ENCODE results near the gene COL5A1.

Gene COL5A1

GRCh38 chr9:134867917-134868750 lies 226.5 kb downstream of the COL5A1 start:
- Histone ChIP-seq H3K4me3 (ENCODE audit: low read length) (no peak overlapping the region), H3K9ac (ENCODE audit: low read length) (no peak overlapping the region), H3K27me3 (ENCODE audit: control insufficient read depth, insufficient read depth, low read length) (no peaks in the 10 kb centered on the region), H3K4me1 (ENCODE audit: control insufficient read depth, insufficient read depth, low read length) (no peaks in the 10 kb centered on the region), H3K36me3 (ENCODE audit: control insufficient read depth, insufficient read depth, low read length) (no peaks in the 10 kb centered on the region), H3K9me3 (ENCODE audit: control insufficient read depth, low read length) (no peaks in the 10 kb centered on the region)

- no peak overlapping the region for H3K9ac ChIP-seq (ENCODE audit: low read length)
- H3K4me3 ChIP-seq (ENCODE audit: low read length), result no peak overlapping the region
- H3K9me3 ChIP-seq (ENCODE audit: control insufficient read depth, low read length), result no peaks in the 10 kb centered on the region
- H3K4me1 ChIP-seq (ENCODE audit: control insufficient read depth, insufficient read depth, low read length), result no peaks in the 10 kb centered on the region
- no peaks in the 10 kb centered on the region for H3K36me3 ChIP-seq (ENCODE audit: control insufficient read depth, insufficient read depth, low read length)
- no peaks in the 10 kb centered on the region for H3K27me3 ChIP-seq (ENCODE audit: control insufficient read depth, insufficient read depth, low read length)
These were observed 227.3 kb downstream of the COL5A1 start for GRCh38 chr9:134868751-134869553.

- no peaks in the 10 kb centered on the region for H3K36me3 ChIP-seq (ENCODE audit: control insufficient read depth, insufficient read depth, low read length)
- no peak overlapping the region for H3K9ac ChIP-seq (ENCODE audit: low read length)
- H3K27me3 ChIP-seq (ENCODE audit: control insufficient read depth, insufficient read depth, low read length), result no peaks in the 10 kb centered on the region
- no peak overlapping the region for H3K4me3 ChIP-seq (ENCODE audit: low read length)
- H3K9me3 ChIP-seq (ENCODE audit: control insufficient read depth, low read length), result no peaks in the 10 kb centered on the region
- H3K4me1 ChIP-seq (ENCODE audit: control insufficient read depth, insufficient read depth, low read length), result no peaks in the 10 kb centered on the region
These were observed 228.1 kb downstream of the COL5A1 start for GRCh38 chr9:134869554-134870300.

- H3K27me3 ChIP-seq (ENCODE audit: control insufficient read depth, insufficient read depth, low read length), result no peaks in the 10 kb centered on the region
- no peaks in the 10 kb centered on the region for H3K9me3 ChIP-seq (ENCODE audit: control insufficient read depth, low read length)
- H3K4me3 ChIP-seq (ENCODE audit: low read length), result no peak overlapping the region
- no peaks in the 10 kb centered on the region for H3K4me1 ChIP-seq (ENCODE audit: control insufficient read depth, insufficient read depth, low read length)
- no peak overlapping the region for H3K9ac ChIP-seq (ENCODE audit: low read length)
- no peaks in the 10 kb centered on the region for H3K36me3 ChIP-seq (ENCODE audit: control insufficient read depth, insufficient read depth, low read length)
These were observed 228.7 kb downstream of the COL5A1 start for GRCh38 chr9:134870301-134870694.

GRCh38 chr9:134870746-134871662 lies 229.4 kb downstream of the COL5A1 start:
- no peak overlapping the region for H3K9ac ChIP-seq (ENCODE audit: low read length)
- H3K36me3 ChIP-seq (ENCODE audit: control insufficient read depth, insufficient read depth, low read length), result no peaks in the 10 kb centered on the region
- H3K27me3 ChIP-seq (ENCODE audit: control insufficient read depth, insufficient read depth, low read length), result no peaks in the 10 kb centered on the region
- no peaks in the 10 kb centered on the region for H3K9me3 ChIP-seq (ENCODE audit: control insufficient read depth, low read length)
- H3K4me3 ChIP-seq (ENCODE audit: low read length), result no peak overlapping the region
- no peaks in the 10 kb centered on the region for H3K4me1 ChIP-seq (ENCODE audit: control insufficient read depth, insufficient read depth, low read length)

- Histone ChIP-seq H3K9ac (ENCODE audit: low read length) (no peak overlapping the region), H3K27me3 (ENCODE audit: control insufficient read depth, insufficient read depth, low read length) (no peaks in the 10 kb centered on the region), H3K9me3 (ENCODE audit: control insufficient read depth, low read length) (no peaks in the 10 kb centered on the region), H3K4me1 (ENCODE audit: control insufficient read depth, insufficient read depth, low read length) (no peaks in the 10 kb centered on the region), H3K4me3 (ENCODE audit: low read length) (no peak overlapping the region), H3K36me3 (ENCODE audit: control insufficient read depth, insufficient read depth, low read length) (no peaks in the 10 kb centered on the region)
These were observed 230.2 kb downstream of the COL5A1 start for GRCh38 chr9:134871697-134872340.

GRCh38 chr9:134872482-134873231 lies 231.1 kb downstream of the COL5A1 start:
- no peak overlapping the region for H3K9ac ChIP-seq (ENCODE audit: low read length)
- H3K36me3 ChIP-seq (ENCODE audit: control insufficient read depth, insufficient read depth, low read length), result no peaks in the 10 kb centered on the region
- H3K4me1 ChIP-seq (ENCODE audit: control insufficient read depth, insufficient read depth, low read length), result no peaks in the 10 kb centered on the region
- H3K27me3 ChIP-seq (ENCODE audit: control insufficient read depth, insufficient read depth, low read length), result no peaks in the 10 kb centered on the region
- H3K9me3 ChIP-seq (ENCODE audit: control insufficient read depth, low read length), result no peaks in the 10 kb centered on the region
- H3K4me3 ChIP-seq (ENCODE audit: low read length), result no peak overlapping the region

GRCh38 chr9:134875371-134875770 lies 233.8 kb downstream of the COL5A1 start:
- no peak overlapping the region for H3K4me3 ChIP-seq (ENCODE audit: low read length)
- no peaks in the 10 kb centered on the region for H3K36me3 ChIP-seq (ENCODE audit: control insufficient read depth, insufficient read depth, low read length)
- H3K4me1 ChIP-seq (ENCODE audit: control insufficient read depth, insufficient read depth, low read length), result no peaks in the 10 kb centered on the region
- no peak overlapping the region for H3K9ac ChIP-seq (ENCODE audit: low read length)
- no peaks in the 10 kb centered on the region for H3K27me3 ChIP-seq (ENCODE audit: control insufficient read depth, insufficient read depth, low read length)
- no peaks in the 10 kb centered on the region for H3K9me3 ChIP-seq (ENCODE audit: control insufficient read depth, low read length)

- Histone ChIP-seq H3K9me3 (ENCODE audit: control insufficient read depth, low read length) (no peaks in the 10 kb centered on the region), H3K9ac (ENCODE audit: low read length) (no peak overlapping the region), H3K36me3 (ENCODE audit: control insufficient read depth, insufficient read depth, low read length) (no peaks in the 10 kb centered on the region), H3K4me3 (ENCODE audit: low read length) (no peak overlapping the region), H3K4me1 (ENCODE audit: control insufficient read depth, insufficient read depth, low read length) (no peaks in the 10 kb centered on the region), H3K27me3 (ENCODE audit: control insufficient read depth, insufficient read depth, low read length) (no peaks in the 10 kb centered on the region)
These were observed 235.9 kb downstream of the COL5A1 start for GRCh38 chr9:134877541-134877940.

- H3K36me3 ChIP-seq (ENCODE audit: control insufficient read depth, insufficient read depth, low read length), result no peaks in the 10 kb centered on the region
- no peak overlapping the region for H3K4me3 ChIP-seq (ENCODE audit: low read length)
- H3K9me3 ChIP-seq (ENCODE audit: control insufficient read depth, low read length), result no peaks in the 10 kb centered on the region
- no peak overlapping the region for H3K9ac ChIP-seq (ENCODE audit: low read length)
- no peaks in the 10 kb centered on the region for H3K4me1 ChIP-seq (ENCODE audit: control insufficient read depth, insufficient read depth, low read length)
- H3K27me3 ChIP-seq (ENCODE audit: control insufficient read depth, insufficient read depth, low read length), result no peaks in the 10 kb centered on the region
These were observed 238.3 kb downstream of the COL5A1 start for GRCh38 chr9:134879664-134880483.

All from mucosa of stomach (tissue), 1 donor.